Stimulated activated CD4-positive, alpha-beta T cell treated with anti-CD3 and anti-CD28 coated beads, Interleukin-12 subunit alpha, Interleukin-12 subunit beta, amount 100 ng/mL, for 4 hours (primary cell): ENCODE results near the gene PLK5.
A peak's percentile ranks its signal among the peaks of the same experiment; 100 is the strongest.

Experiments
- DNase-seq: peaks from one replicate; pipeline ENCODE4 v3.0.0-alpha.2; 2020

Gene PLK5

DNA sequence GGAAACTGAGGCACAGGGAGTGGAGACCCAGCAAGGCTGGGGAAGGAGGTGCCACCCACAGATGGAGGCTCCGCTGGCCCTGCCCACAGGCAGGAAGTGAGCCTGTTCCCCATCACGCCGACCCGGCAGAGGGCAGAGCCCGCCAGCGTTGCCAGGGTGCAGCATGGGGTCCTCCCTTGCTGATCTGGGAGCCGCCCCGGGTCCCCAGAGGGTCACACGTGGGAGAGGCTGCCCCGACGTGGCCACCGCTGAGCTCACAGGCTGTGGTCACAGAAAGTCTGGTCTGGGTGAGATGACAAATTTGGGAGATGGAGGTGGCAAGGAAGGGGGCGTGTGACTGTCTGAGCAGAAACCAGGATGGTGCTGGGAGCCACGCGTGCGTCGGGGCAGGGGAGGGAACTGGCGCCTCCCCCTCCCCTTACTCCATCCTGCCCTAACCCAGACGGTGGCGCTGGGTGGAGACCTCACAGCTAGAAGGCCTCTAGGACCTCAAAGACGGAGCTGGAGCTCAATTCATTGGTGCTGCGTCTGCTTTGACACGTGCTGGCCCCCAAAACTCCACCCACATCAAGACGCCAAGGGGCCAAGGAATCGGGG lies 36.5 kb downstream of the PLK5 start:
- DNase-seq = no peak

DNA sequence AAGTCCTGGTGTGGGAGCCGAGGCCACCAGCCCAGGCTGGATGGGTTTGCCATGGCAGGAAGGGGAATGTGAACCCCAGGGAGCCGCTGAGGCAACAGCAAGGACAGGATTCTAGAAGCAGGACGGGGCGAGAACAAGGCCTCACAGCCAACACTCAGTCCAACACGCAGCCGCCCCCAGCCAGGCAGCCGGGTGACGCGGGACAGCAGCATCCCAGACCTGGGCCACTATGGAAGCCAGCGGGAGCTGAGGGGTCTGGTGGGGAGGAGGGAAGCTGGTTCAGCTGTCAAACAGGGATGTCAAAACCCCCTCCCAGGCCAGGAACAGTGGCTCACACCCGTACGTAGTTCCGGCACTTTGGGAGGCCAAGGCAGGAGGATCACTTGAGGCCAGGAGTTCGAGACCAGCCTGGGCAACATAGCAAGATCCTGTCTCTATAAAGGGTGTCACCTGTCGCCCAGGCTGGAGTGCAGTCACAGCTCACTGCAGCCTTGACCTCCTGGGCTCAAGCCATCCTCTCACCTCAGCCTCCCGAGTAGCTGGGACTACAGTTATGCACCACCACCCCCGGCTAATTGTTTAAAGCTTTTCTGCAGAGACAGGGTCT lies 37.5 kb downstream of the PLK5 start:
- DNase-seq = no peak

DNA sequence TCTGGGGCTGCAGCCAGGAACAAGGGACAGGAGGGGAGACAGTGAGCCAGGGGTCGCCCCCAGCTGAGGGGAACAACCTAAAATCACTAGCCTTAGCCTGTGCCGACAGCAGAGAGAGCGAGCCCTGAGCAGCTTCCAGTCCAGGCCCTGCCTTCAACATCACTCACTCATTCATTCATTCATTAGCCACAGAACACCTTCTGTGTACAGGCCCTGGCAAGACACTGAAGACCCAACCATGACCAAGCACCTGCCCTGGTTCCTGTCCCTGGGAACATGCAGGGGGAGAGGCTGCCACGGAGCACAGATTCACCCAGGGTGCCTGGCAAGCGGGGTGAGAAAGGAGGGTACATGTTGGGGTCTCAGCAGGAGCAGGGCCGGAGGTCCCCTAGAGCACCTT lies 39.4 kb downstream of the PLK5 start:
- no peak for DNase-seq

DNA sequence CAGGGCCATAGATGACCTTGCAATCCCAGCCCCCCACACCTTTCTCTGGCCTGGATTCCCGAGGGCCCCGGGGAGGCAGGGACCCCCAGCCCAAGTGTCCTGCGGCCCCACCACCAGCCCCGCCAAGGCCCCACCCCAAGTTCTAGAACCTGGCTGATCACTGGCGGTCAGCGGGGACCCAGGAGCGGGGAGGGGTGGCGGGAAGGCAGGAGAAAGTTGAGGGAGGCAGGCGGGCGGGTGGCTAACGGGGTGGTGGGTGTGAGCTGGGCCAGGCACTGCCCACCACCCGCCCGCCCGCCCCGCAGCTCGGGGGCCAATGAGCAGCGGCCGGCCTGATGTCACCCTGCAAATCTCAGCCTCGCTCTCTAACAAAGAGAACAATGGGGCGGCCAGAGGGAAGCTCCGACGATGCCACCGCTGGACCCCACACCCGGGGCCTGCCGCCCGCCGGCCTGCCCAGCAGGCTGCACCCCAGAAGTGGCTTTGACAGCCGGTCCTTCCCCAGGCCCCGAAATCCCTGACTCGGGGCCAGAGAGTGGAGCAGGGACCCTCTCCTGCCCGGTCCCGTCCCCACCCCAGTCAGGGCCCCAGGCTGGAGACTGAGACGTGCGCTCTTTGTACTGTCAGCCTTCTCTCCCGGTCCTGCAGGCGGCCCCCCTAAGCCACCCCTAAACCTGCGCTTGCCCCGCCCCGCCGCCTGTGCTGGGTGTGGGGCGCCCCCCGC lies 42.7 kb downstream of the PLK5 start:
- no peak for DNase-seq

DNA sequence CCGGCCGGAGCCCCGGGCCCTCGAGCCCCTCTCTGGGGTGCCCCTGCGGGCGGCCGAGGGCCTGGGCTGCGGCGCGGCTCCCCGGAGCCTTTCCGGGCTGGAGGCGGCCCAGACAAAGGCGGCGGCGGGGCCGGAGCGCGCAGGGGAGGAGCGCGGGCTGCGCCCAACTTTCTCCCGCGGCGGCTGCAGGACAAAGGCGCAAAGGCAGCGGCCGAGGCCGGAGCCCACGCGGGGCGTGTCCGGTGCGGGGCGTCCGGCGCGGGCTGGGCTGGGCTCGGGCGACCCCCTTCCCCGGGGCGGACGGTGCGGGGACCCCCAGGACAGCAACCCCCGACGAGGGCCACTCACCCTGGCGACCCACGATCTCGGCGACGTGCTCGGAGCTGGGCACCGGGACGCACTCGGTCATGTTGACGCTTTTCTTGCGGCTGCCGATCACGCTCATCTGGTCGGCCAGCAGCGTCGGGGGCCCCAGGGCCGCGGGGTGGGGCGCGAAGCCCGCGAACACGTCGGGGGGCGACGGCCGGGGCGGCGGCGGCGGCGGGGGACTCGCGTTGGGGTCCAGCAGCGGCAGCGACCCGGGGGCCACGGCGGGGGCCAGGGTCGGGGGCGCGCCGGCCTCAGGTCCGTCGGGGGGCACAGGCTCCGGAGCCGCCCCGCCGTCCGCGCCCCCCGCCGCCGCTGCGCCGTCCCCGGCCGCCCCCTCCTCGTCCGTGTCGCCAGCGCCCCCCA lies 43.4 kb downstream of the PLK5 start:
- DNase-seq = no peak

DNA sequence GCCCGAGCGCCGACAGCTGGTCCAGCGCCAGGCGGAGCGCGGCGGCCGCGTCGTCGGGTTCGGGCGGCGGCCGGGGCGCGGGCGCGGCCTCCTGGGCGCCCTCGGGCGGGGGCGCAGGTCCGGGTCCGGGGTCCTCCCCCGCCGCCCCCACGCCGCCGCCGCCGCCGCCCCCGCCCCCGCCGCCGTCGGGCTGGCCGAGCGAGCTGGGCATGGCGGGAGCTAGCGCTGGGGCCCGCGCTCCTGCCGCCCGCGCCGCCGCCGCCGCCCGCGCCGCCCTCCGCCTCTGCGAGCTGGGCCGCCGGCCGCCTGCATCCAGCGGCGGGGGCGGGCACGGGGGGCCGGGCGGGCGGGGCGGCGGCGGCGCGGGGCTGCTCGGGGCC lies 44.0 kb downstream of the PLK5 start:
- no peak for DNase-seq

DNA sequence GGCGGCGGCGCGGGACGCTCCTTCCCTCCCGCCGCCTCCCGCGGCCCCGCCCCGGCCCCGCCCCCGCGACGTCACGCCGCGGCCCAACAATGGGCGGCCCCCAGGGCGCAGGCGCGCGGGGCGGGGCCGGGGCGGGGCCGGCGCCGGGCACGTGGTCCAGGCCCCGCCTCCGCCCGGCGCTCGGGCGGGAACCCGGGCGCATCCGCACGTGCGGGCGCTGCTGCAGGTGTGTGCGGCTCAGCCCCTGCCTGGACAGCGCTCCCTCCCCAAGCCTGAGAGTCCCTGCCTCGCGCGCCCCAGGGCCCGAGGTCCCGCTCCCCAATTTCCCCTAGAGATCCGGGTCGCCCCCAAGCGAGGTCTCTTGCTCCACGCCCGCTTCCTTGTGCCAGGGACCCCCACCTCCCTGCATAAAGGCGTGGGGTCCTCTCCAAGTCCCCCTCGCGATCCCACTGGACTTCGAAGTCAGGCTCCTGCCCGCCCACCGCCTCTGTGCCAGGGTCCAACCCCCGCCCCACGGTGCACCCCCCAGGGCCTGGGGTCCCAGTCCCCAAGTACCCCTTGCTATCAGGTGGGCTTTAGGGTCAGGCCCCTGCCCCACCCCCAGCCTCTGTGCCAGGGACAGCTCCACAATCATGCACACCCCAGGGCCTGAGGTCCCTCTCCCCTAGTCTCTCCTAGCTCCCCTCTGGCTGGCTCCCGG lies 44.6 kb downstream of the PLK5 start, which contains the start of gene MEX3D:
Gene MEX3D, minus strand, starts transcription at position 6 of the 700 bp plus-strand sequence. CDS start 267 bp downstream, outside the sequence.
- DNase-seq = peak; percentile 87

DNA sequence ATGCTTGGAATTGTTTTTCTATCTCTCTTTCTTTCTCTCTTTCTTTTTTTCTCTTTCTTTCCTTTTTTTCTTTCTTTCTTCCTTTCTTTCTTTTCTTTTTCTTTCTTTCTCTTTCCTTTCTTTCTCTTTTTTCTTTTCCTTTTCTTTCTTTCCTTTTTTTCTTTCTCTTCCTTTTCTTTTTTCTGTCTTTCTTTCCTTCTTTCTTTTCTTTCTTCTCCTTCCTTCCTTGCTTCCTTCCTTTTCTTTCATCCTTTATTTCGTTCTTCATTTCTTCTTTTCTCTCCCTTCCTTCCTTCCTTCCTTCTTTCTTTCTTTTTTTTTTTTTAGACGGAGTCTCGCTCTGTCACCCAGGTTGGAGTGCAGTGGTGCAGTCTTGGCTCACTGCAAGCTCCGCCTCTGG lies 46.1 kb downstream of the PLK5 start:
- DNase-seq = no peak

DNA sequence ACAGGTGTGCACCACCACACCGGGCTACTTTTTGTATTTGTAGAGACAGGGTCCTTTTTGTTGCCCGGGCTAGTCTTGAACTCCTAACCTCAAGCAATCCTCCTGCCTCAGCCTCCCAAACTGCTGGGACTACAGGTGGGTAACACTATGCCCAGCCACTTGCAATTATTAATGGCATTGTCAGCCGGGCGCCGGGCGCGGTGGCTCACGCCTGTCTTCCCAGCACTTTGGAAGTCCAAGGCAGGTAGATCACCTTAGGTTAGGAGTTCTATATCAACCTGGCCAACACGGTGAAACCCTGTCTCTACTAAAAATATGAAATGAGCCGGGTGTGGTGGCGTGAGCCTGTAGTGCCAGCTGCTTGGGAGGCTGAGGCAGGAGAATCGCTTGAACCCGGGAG lies 47.0 kb downstream of the PLK5 start:
- no peak for DNase-seq

DNA sequence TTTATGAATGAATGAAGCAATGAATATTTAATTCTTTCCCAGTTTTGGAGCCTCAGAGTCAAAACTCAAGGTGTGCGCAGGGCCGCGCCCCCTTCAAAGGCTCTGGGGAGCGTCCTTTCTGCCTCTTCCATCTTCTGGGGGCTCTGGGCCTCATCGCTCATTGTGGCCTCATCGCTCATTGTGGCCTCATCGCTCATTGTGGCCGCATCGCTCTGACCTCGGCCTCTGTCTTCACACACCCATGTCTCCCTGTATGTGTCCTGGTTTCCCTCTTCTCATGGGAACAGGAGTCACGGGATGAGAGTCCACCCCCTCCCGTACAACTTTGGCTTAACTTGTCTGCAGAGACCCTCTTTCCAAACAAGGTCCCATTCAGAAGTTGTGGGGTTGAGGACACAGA lies 47.5 kb downstream of the PLK5 start:
- no peak for DNase-seq

DNA sequence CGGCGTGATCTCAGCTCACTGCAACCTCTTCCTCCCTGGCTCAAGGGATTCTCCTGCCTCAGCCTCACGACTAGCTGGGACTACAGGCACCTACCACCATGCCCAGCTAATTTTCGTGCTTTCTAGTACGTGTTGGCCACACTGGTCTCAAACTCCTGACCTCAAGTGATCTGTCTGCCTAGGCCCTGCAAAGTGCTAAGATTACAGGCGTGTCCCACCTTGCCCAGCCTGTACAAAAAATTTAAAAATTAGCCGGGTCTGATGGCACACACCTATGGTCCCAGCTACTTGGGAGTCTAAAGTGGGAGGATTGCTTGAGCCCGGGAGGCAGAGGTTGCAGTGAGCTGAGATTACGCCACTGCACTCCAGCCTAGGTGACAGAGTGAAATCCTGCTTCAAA lies 48.9 kb downstream of the PLK5 start:
- DNase-seq = no peak

DNA sequence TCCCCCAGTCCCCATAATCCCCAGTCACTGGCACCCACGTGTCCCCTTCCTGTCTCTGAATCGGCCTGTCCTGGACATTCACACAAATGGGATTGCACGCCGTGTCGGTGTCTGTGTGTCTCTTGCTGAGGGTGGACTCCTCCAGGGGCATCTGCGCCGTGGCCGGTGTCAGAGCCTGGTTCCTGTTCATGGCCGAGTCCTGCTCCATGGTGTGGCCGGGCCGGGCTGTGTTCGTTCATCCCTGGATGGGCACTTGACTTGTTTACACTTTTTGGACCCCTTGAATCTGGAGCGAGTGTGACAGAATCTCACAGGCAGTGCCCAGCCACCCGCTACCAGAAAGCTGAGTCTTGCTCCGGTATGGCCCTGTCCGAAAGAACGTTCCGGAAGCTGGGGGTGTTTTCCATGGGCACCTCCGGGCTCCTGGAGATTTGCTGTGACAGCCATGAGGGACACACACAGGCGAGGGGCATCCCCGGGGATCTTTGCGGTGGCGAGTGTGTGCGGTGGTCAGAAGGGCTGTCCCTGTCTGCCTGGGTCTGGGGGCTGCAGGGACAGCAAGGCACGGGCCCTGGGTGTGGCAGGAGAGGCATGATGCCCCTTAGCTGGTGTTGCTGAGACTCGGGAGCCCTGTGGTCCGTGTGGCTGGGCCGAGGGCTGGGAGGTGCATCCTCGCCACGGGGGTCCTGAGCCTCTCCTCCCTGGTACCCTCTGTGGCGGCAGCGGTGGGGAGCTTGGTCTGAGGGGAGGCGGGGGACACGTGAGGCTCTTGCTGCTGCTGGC lies 50.7 kb downstream of the PLK5 start:
- DNase-seq = no peak

DNA sequence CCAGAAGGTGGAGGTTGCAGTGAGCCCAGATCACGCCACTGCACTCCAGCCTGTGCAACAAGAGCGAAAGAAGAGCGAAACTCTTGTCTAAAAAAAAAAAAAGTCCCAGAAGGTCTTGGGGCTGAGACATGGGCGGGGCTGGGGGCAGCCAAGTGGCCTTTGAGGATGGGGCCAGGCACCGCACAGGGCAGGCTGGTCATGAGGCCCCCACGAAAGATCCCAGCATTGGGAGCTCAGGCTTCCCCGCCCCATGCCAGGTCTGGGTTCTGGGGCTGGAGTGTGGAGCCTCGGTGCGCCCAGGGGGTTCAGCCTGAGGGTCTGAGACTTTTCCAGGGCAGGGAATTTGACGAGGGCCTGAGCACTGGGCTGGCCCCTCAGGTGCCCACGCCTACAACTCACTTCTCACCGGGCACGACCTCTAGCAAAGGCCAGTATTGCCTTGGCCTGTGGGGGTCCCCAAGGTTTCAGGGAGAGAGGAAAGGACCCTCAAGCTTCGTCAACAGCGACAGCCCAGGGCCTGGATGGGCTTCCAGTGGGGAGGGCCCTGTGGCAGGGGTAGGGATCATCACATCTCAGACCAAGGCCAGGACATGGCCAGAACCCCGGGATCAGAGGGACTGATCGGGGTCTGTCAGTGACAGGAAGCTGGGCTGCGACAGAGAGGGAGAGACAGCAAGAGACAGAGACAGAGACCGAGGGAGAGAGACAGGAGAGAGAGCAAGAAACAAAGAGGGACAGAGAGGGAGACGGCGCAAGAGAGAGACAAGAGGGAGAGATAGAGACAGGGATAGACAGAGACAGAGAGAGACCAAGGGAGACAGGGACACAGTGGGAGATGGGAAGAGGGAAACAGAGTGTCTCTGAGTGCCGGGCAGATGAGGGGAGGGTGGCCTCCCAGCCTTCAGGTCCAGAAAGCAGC lies 51.7 kb downstream of the PLK5 start:
- no peak for DNase-seq

DNA sequence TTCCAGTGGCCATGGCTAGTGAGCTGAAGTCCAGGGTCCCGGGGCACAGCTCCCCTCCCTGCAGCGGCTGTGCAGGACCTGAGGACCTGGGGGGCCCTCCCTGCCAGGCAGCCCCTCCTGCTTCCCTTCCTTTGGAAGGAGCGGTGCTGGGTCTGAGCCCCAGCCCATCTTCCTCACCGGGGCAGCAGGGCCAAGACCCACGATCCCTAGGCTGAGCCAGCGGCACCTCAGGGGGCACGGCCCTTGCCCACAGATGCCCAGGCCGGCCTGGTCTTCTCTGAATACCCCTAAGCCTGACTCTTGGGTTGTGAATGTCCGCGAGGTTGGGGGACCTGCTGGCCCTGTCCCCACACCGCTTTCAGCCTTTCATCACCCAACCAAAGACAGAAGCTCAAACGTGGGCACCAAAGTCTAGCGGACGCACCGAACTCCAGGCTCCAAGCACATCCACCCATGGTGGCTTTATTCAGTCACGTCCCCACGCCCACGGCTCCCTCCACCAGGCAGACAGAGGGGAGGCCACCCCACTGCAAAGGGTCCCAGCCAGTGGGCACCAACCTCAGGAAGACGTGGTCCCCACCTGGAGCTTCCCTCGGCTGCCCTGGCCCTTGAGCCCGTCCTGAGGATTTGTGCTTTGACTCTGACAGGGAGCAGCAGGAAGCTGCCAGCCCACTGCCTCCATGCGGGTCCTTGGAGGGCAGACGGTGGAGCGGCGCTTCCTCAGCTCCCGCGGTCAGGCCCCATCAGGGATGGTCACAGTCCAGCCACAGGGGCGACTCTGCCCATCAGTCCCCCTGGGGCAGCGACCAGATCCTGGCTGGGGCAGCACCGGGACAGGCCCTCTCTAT lies 52.6 kb downstream of the PLK5 start:
- no peak for DNase-seq

DNA sequence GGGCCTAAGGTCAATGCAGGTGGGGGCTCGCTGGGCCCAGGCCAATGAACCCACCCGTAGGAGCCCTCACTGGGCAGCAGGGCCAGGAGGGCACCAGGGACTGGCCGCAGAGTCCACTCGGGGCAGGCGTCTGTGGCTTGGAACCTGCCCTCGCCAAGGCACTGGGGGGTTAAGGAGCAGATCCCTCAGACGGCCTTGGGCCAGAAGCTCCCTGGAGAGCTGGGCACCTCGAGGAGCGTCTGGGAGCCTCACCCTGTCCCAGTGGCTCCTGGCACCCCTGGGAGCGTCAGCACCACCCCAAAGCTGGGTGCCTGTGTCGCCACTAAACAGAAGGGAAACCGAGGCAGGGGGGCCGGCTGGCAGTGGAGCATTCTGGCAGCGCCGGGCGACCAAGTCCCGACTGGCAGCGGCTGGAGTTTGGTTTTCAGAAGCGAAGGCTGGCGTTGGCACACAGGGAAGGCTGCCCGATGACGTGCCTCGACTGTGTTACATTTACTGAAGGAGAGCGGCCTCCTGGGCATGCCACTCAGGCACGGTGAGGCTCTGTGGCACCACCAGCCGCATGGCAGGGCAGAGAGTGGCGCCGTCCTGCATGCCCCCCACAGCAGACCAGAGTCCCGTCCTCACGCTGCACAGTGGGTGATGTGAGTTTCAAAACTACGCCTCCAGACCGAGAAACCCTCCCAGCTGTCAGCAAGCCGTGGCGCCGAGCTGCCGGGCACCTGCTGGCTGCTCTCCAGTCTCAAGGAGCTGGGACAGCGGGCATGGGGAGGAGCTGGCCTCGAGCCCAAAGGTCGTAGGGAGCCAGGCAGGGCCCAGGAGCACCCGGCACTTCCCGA lies 53.4 kb downstream of the PLK5 start:
- no peak for DNase-seq

DNA sequence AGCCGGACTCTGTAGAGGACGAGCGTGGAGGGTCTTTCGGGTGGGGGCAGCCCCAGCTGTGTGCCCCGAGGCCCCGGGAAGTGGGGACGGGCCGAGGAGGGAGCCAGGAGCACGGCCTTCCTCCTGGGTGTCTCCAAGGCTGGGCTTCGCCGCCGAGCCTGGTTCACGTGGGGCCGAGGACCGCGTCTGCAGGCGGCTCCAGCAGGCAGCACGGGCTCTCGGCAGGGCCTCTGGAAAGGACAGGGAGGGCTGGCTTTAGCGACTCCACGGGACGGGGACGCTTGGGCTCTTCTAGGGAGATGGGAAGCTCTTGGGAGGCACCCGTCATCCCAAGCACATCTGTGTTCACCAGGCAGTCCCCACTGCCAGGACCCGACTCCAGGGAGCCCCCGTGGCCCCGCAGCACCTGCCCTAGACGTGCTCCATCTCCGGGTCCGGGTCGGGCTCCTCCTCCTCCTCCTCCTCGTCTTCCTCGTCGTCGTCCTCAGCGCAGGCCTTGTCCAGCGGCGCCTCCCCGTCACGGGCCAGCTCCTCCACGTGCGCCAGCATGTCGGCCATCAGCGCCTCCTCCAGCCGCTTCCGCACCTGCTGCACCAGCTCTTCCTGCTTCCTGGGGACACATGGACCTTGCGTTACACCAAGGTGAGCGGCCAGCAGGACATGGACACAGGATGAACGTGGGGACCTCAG lies 54.2 kb downstream of the PLK5 start:
- no peak for DNase-seq

DNA sequence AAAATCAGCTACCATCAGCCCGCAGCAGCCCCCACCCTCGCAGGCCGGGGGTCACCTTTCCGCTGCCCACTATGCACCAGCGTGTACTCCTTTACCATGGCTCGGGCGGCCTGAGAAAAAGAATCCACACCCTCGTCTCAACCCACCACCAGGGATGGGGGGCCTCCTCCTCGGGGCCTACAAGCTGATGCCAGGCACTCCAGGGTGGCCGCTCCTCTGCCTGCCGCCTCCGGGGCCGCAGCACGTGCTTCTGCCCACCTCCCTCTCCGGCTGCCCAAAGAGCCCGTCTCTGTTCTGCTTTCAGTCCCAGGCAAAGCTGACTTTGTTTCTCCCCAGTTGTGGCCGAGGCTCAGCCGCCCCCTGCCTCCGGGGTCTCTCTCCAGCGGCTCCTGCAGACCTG lies 55.3 kb downstream of the PLK5 start:
- DNase-seq = no peak

DNA sequence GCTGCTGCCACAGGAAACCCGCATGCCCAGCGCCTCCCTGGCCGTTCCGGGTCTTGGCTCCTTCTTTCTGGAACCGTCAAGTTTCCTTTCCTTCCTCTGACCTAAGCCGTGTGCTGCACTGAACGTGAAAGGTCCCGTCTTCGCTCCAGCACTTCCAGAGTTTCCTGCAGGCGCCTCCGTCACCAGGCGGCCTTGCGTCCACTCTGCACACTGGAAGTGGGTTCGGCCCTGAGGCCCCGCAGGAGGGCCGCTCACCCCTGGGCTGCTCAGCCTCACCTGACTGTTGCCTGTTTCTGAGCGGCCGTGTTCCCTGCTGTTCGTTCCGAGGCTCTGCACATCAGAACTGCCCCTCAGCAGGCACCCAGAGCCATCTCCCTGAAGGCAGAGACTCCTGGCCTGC lies 56.5 kb downstream of the PLK5 start:
- no peak for DNase-seq

DNA sequence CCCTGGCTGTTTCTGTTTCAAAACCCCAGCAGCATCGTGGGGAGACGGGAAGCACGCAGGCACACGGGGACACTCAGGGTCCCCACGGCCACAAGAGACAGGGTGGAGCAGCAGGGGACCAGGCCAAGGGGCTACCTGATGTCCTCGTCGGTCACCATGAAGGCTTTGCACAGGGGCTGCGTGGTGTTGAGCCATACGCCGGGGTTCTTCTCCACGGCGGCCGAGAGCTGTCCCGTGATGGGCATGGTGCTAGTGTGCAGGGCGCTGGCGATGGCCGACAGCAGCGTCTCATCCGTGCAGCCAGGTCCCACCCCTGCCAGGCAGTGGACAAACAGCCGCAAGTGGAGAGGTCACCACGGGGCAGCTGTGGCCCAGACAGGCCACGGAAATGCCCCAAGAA lies 57.1 kb downstream of the PLK5 start:
- no peak for DNase-seq
